COLO668 (cell line): ENCODE measurements around the gene SH2D1B.

Experiments used
- DNase-seq: peaks from one replicate; lab custom pipeline; 2025; ENCODE audit not compliant: unreplicated experiment; lab: John Stamatoyannopoulos, UW

Gene SH2D1B

GRCh38 chr1:162400790-162401355 lies 11.1 kb downstream of the SH2D1B start:
- no peak for DNase-seq

GRCh38 chr1:162398999-162399580 lies 12.8 kb downstream of the SH2D1B start:
- no peak for DNase-seq

- DNase-seq: no peak
Measured at GRCh38 chr1:162397943-162398560, 13.9 kb downstream of the SH2D1B start.

GRCh38 chr1:162397039-162397448 lies 14.9 kb downstream of the SH2D1B start:
- no peak for DNase-seq

GRCh38 chr1:162396201-162396906 lies 15.6 kb downstream of the SH2D1B start:
- DNase-seq: no peak

GRCh38 chr1:162391790-162392563 lies 20.0 kb downstream of the SH2D1B start:
- peak; percentile 26 for DNase-seq

- no peak for DNase-seq
Measured at GRCh38 chr1:162390396-162391185, 21.3 kb downstream of the SH2D1B start.

- DNase-seq: no peak
Measured at GRCh38 chr1:162389971-162390370, 22.0 kb downstream of the SH2D1B start.

- DNase-seq: peak; percentile 57
Measured at GRCh38 chr1:162389021-162389818, 22.7 kb downstream of the SH2D1B start.

GRCh38 chr1:162388615-162389014 lies 23.3 kb downstream of the SH2D1B start:
- no peak for DNase-seq

- DNase-seq: no peak
Measured at GRCh38 chr1:162388083-162388594, 23.8 kb downstream of the SH2D1B start.

GRCh38 chr1:162387226-162388082 lies 24.5 kb downstream of the SH2D1B start:
- DNase-seq: no peak

- no peak for DNase-seq
Measured at GRCh38 chr1:162386292-162387225, 25.4 kb downstream of the SH2D1B start.

- no peak for DNase-seq
Measured at GRCh38 chr1:162385702-162386101, 26.2 kb downstream of the SH2D1B start.

- DNase-seq: no peak
Measured at GRCh38 chr1:162385280-162385623, 26.7 kb downstream of the SH2D1B start.

GRCh38 chr1:162384601-162385279 lies 27.2 kb downstream of the SH2D1B start:
- no peak for DNase-seq

GRCh38 chr1:162384116-162384515 lies 27.8 kb downstream of the SH2D1B start:
- DNase-seq: no peak
